Cardiac muscle cell (in vitro differentiated cells and primary cell): ENCODE measurements around the gene PTPRF. TPM values are rescaled to one million over a fixed set of nuclear protein-coding genes. Genes with fewer than 3 reads are reported as not detected.

Experiments
- DNase-seq, 2 donors: peaks; one replicate each; pipeline versions ENCODE4 v3.0.0 to v3.0.0-alpha.2; 2010 to 2017; ENCODE audit warnings: low read depth in 1 of 2, low spot score in 1 of 2
- H3K27ac ChIP-seq: fragments of 200-600 bp; sonication (generic); 2 replicates; pipeline ENCODE4 v1.5.1; 2016
- H3K27me3 ChIP-seq: fragments of 200-600 bp; sonication (generic); 2 replicates; pipeline ENCODE4 v1.6.0; 2016; ENCODE audit warnings: control low read depth
- H3K36me3 ChIP-seq: fragments of 200-600 bp; sonication (generic); 2 replicates; pipeline ENCODE4 v1.5.1; 2016; ENCODE audit warnings: control low read depth
- H3K4me1 ChIP-seq: fragments of 200-600 bp; sonication (generic); 2 replicates; pipeline ENCODE4 v1.8.1; 2017; ENCODE audit warnings: low read depth, mild to moderate bottlenecking, mixed run types
- H3K4me3 ChIP-seq: fragments of 200-600 bp; sonication (generic); 2 replicates; pipeline ENCODE4 v1.5.1; 2016; ENCODE audit warnings: mild to moderate bottlenecking
- H3K9me3 ChIP-seq: fragments of 200-600 bp; sonication (generic); 2 replicates; pipeline ENCODE4 v1.5.1; 2017; ENCODE audit warnings: low read depth, mild to moderate bottlenecking, control low read depth
- polyA plus RNA-seq: library from polyadenylated mRNA; unstranded; fragments of >200 nt; fragmentation: Nextera tagmentation; extraction: Ambion mirVana; gene quantifications from 2 replicates; pipeline ENCODE4 v1.2.1, GENCODE V29; 2016
- total RNA-seq: library from RNA; depleted of rRNA; stranded (reverse); fragments of >200 nt; gene quantifications from 2 replicates; pipeline ENCODE4 v1.2.3, GENCODE V29; 2016
- TF ChIP-seq, protein P1 (sequence below): IDR thresholded peaks from 2 replicates; pipeline ENCODE4 v1.5.1; 2012; ENCODE audit warnings: low read depth, mild to moderate bottlenecking, low read length

Gene PTPRF
- total and polyA plus RNA-seq, 2 experiments from 2014 or later, result 44.1 to 72.8 TPM

DNA sequence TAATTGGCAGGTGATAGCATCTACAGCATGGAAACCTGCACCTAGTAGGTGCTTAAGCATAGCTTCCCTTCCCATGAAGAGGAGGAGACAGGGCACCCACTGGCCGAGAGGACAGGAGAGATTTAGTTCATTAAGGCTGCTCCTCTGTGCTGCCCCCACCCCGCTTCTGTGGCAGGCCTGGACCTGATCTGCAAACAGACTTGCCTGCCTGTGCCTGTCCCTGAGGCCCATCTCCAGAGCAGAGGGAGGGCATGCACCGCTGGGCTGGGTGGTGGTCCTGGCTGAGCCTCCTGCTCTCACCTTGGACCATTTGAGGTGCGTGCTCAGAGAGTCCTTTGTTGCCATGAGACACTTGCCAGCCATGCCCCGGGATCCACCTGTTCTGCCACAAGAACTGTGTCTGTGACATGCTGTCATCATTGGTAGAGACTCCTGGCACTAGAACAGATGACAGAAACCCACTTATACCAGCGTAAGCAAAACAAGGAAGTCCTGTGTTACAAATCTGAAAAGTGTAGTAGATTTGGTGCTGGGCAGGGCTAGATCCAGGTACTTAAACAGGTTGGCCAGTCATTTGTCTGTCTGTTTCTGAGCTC, 55.6 kb downstream of the PTPRF start:
- H3K27me3 ChIP-seq, result no peaks in the 10 kb centered on the region
- no peaks in the 10 kb centered on the region for H3K4me1 ChIP-seq
- DNase-seq, result no peak
- no peak overlapping the region for H3K4me3 ChIP-seq
- no peak overlapping the region for H3K27ac ChIP-seq
- TF ChIP-seq, protein P1, sequence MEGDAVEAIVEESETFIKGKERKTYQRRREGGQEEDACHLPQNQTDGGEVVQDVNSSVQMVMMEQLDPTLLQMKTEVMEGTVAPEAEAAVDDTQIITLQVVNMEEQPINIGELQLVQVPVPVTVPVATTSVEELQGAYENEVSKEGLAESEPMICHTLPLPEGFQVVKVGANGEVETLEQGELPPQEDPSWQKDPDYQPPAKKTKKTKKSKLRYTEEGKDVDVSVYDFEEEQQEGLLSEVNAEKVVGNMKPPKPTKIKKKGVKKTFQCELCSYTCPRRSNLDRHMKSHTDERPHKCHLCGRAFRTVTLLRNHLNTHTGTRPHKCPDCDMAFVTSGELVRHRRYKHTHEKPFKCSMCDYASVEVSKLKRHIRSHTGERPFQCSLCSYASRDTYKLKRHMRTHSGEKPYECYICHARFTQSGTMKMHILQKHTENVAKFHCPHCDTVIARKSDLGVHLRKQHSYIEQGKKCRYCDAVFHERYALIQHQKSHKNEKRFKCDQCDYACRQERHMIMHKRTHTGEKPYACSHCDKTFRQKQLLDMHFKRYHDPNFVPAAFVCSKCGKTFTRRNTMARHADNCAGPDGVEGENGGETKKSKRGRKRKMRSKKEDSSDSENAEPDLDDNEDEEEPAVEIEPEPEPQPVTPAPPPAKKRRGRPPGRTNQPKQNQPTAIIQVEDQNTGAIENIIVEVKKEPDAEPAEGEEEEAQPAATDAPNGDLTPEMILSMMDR, result no peak
- no peaks in the 10 kb centered on the region for H3K9me3 ChIP-seq
- H3K36me3 ChIP-seq, result peaks cover 5% of the 10 kb centered on the region

DNA sequence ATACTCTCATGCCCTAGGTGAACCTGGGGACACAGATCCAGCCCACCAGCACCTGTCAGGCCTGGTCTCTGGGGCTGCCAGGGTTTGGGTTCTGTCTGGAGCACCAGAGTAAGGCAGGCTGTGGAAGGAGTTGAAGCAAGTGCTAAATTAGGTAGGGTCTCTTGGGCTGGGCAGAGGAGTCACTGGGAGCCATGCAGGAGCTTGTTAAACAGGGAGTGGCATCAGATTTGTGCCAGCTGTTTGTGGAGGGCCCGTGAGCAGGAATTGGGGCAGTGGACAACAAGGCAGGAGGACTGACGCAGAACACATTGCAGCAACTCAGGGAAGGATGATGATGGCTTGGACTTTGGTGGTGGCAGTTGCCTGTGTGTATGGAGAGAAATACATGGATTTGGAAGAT, 56.3 kb downstream of the PTPRF start:
- H3K4me3 ChIP-seq, result no peak overlapping the region
- TF ChIP-seq, protein P1, result no peak
- no peak overlapping the region for H3K27ac ChIP-seq
- H3K27me3 ChIP-seq, result no peaks in the 10 kb centered on the region
- H3K36me3 ChIP-seq, result peaks cover 5% of the 10 kb centered on the region
- no peaks in the 10 kb centered on the region for H3K9me3 ChIP-seq
- no peaks in the 10 kb centered on the region for H3K4me1 ChIP-seq
- no peak for DNase-seq

DNA sequence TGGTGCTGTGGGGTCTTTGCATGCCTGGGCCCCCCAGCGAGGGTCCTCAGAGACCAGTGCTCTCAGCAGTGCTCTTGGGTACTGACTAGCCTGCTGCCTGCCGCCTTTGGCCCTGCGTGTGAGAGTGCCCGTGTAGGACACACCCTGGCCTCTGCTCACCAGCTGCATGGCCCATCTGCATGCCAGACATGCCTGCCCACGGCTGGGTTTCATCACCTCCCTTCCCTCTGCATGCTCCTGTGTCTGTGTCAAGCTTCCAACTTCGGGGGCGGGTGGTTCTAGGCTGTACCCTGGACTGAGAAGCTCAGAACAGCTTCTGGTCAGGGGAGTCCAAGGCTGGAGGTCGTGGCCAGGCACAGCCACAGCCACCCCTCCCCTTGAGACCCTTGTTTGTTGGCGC, 56.9 kb downstream of the PTPRF start:
- TF ChIP-seq, protein P1, result no peak
- no peaks in the 10 kb centered on the region for H3K4me1 ChIP-seq
- peak in 1 of 2 donors; percentile 21 for DNase-seq
- no peaks in the 10 kb centered on the region for H3K27me3 ChIP-seq
- no peak overlapping the region for H3K27ac ChIP-seq
- H3K9me3 ChIP-seq, result no peaks in the 10 kb centered on the region
- H3K4me3 ChIP-seq, result no peak overlapping the region
- H3K36me3 ChIP-seq, result peaks cover 5% of the 10 kb centered on the region

DNA sequence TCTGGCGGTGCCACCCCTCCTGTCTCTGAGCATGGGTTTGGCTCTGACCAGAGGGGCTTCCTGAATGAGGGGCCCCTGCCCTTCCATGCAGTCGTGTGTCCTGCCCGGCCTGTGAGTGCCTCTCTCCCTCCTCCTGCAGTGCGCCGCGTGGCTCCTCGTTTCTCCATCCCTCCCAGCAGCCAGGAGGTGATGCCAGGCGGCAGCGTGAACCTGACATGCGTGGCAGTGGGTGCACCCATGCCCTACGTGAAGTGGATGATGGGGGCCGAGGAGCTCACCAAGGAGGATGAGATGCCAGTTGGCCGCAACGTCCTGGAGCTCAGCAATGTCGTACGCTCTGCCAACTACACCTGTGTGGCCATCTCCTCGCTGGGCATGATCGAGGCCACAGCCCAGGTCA, 57.9 kb downstream of the PTPRF start:
- Histone ChIP-seq H3K4me1 (no peaks in the 10 kb centered on the region), H3K36me3 (peaks cover 8% of the 10 kb centered on the region), H3K4me3 (no peak overlapping the region), H3K27ac (no peak overlapping the region), H3K27me3 (no peaks in the 10 kb centered on the region), H3K9me3 (no peaks in the 10 kb centered on the region)
- no peak for DNase-seq
- TF ChIP-seq, protein P1, result no peak

DNA sequence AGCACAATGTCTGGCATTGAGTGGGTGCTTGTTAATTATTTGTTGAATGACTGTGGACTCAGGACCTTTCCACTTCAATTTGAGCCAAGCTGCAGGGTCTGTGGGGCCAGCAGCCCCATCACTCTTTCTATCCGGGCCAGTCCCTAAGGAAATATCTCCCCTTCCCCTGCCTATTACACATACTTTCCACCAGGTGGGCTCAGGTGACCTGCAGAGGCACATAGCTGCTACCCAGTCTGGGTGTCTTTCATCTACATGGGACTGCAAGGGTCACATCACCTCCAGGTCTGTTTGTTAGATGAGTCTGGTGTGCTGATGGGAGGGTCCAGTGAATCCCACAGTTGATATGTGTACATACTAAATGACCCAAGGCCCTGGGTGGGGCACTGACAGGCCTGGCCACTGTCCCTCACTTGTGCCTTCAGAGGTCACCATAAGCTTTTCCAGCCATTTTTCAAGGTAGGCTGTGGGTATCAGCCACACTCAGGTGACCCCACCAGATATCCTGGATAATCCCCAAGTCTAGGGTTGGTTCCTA, 59.8 kb downstream of the PTPRF start:
- H3K4me1 ChIP-seq, result no peaks in the 10 kb centered on the region
- no peaks in the 10 kb centered on the region for H3K9me3 ChIP-seq
- TF ChIP-seq, protein P1, result peak; percentile 3
- no peak for DNase-seq
- peaks cover 8% of the 10 kb centered on the region for H3K36me3 ChIP-seq
- no peaks in the 10 kb centered on the region for H3K27me3 ChIP-seq
- H3K4me3 ChIP-seq, result no peak overlapping the region
- no peak overlapping the region for H3K27ac ChIP-seq
